H7 (cell line): ENCODE measurements around the gene PFAS. TPM values are rescaled to one million over a fixed set of nuclear protein-coding genes. Genes with fewer than 3 reads are reported as not detected.
"Not testable (repeated sequence)": the region's sequence is repeated elsewhere in the genome, so short reads cannot be mapped to it uniquely, and the experiment has no call there.

ENCODE experiments used
- DNase-seq: peaks from one replicate; pipeline ENCODE4 v3.0.0; 2012
- H3K27me3 ChIP-seq: 2 replicates; pipeline ENCODE4 v1.6.0; 2011; ENCODE audit warnings: mild to moderate bottlenecking, low read length; ENCODE audit not compliant: control insufficient read depth, insufficient read depth
- H3K36me3 ChIP-seq: replicated peaks from 2 replicates; pipeline ENCODE4 v1.5.1; 2011; ENCODE audit warnings: low read length; ENCODE audit not compliant: control insufficient read depth, insufficient read depth
- H3K4me3 ChIP-seq: 2 replicates; pipeline ENCODE4 v1.5.1; 2011; ENCODE audit warnings: low read depth, mild to moderate bottlenecking, control low read depth, low read length, moderate library complexity; ENCODE audit not compliant: insufficient read depth
- total RNA-seq: library from RNA; depleted of rRNA; stranded (reverse); fragments of >200 nt; shearing (Covaris generic); gene quantifications from 2 replicates; pipeline ENCODE4 v1.2.3, GENCODE V29; 2014

PFAS gene
- total RNA-seq, 1 experiment from 2014 or later = 122 TPM

DNA sequence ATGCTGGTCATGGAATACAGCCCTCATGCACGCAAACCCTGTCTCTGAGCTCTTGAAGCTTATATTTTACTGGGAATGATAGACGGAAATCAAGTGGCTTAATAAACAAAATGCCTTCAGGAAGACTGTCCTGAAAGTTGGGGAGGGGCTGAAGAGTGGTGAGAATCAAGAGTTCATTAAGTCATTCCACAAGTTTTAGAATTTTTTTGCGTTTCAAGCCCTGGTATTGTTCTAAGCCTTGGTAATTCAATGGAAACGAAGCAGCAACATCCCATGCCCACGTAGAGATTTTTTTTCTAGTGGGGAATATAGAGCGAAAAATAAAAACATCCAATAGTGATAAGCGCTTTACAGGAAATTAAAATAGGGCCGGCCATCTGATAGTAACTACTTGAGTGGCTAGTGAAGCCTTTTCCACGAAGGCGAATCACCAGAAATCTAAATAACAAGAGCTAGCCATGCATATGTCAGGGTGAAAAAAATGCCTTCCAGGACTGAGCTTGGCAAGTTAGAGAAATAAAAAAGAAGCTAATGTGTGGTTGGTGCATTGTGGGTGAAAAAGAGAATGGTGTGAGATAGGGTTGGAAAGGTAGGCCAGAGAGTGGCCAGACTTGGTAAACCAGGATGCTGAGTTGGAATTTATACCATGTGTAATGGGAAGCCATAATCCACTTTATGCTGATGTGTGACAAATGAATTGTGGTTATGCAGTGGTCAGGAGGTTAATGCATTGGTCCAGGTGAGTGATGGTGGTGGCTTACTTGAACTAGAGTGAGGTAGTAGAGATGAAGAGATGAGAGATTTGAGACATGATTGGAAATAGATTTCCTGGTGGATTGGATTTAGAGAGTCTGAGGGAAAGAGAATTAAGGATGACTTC lies 772 bp downstream of the PFAS start:
- H3K36me3 ChIP-seq = peaks cover 8% of the 10 kb centered on the region
- no peak for DNase-seq
- H3K4me3 ChIP-seq = peak overlapping the region; percentile 81
- no peaks in the 10 kb centered on the region for H3K27me3 ChIP-seq

DNA sequence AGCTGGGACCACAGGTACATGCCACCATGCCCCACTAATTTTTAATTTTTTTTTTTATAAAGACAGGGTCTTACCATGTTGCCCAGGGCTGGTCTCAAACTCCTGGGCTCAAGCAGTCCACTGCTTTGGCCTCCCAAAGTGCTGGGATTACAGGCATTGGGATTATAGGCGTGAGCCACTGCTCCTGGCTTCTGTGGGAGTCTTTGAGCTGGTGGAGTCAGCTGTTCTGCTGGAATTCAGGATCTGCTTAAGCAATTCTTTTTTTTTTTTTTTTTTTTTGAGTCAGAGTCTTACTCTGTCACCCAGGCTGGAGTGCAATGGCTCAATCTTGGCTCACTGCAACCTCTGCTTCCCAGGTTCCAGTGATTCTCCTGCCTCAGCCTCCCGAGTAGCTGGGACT lies 2.3 kb downstream of the PFAS start:
- H3K27me3 ChIP-seq, H3K4me3 ChIP-seq, DNase-seq: not testable (repeated sequence)
- peaks cover 22% of the 10 kb centered on the region for H3K36me3 ChIP-seq

DNA sequence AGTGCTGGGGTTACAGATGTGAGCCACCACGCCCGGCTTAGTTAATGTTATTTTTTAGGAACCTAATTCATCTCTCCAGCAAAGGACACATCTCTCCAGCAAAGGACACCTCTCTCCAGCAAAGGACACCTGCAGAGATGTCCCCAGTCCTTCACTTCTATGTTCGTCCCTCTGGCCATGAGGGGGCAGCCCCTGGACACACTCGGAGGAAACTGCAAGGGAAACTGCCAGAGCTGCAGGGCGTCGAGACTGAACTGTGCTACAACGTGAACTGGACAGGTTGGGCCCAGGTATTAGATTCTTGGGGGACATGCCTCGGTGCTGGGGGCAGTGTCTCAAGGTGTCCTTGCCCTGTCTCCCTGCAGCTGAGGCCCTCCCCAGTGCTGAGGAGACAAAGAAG lies 4.7 kb downstream of the PFAS start:
- H3K36me3 ChIP-seq = peaks cover 38% of the 10 kb centered on the region
- no peak for DNase-seq

DNA sequence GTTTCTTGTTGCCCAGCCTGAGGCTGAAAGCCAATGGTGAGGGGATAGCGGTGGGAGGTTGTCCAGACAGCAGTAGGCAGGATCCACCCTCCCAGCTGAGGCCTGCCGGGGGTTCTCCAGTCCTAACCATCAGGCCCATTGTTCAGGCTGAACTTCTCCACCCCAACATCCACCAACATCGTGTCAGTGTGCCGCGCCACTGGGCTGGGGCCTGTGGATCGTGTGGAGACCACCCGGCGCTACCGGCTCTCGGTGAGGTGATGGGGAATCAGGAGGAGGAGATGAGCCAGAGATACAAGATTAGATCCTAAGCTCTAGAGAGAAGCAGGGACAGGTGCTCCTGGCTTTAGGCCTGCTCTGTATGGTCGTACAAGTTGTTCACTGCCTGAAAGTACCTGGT lies 5.8 kb downstream of the PFAS start:
- Histone ChIP-seq H3K27me3 (no peaks in the 10 kb centered on the region), H3K36me3 (peaks cover 40% of the 10 kb centered on the region), H3K4me3 (no peak overlapping the region)
- DNase-seq = no peak

More for the DNA sequence above, 4.7 kb downstream of the PFAS start:
- no peaks in the 10 kb centered on the region for H3K27me3 ChIP-seq
- no peak overlapping the region for H3K4me3 ChIP-seq

DNA sequence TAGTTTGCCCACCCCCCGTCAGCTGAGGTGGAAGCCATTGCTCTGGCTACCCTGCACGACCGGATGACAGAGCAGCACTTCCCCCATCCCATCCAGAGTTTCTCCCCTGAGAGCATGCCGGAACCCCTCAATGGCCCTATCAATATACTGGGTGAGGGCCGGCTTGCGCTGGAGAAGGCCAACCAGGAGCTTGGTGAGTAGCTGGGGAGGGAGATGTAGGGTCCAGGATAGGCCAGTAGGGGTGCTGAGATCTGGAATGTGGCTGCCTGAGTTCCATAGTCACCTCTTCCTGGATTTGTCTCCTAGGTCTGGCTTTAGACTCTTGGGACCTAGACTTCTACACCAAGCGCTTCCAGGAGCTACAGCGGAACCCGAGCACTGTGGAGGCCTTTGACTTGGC lies 6.4 kb downstream of the PFAS start:
- DNase-seq = peak; percentile 62
- no peaks in the 10 kb centered on the region for H3K27me3 ChIP-seq
- no peak overlapping the region for H3K4me3 ChIP-seq
- peaks cover 40% of the 10 kb centered on the region for H3K36me3 ChIP-seq

DNA sequence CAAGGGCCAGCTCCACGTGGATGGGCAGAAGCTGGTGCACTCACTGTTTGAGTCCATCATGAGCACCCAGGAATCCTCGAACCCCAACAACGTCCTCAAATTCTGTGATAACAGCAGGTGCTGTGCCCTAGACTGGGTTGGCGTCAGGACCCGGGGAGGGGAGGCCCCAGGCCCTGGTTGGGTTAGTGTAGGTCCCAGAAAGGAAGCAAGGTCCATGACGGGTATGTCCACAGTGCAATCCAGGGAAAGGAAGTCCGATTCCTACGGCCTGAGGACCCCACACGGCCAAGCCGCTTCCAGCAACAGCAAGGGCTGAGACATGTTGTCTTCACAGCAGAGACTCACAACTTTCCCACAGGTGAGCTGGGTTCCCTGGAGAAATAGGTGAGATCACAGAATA lies 7.2 kb downstream of the PFAS start:
- DNase-seq = no peak
- H3K36me3 ChIP-seq = peaks cover 42% of the 10 kb centered on the region

DNA sequence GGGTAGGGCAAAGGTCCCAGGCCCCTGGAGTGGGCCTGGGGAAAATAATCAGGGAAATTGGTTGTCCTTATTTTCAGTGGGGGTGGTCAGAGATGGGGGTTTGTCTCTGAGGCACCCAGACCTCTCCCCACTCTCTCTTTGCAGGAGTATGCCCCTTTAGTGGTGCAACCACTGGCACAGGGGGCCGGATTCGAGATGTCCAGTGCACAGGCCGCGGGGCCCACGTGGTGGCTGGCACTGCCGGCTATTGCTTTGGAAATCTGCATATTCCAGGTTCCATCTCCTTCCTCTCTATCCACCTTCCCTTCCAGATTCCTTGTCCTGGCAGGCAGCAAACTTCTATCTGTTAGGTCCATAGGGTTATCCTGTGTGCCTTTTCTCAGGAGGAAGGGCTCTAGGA lies 7.6 kb downstream of the PFAS start:
- Histone ChIP-seq H3K4me3 (no peak overlapping the region), H3K27me3 (no peaks in the 10 kb centered on the region), H3K36me3 (peaks cover 44% of the 10 kb centered on the region)
- DNase-seq = no peak

More for the DNA sequence above, 7.2 kb downstream of the PFAS start:
- Histone ChIP-seq H3K27me3 (no peaks in the 10 kb centered on the region), H3K4me3 (no peak overlapping the region)

DNA sequence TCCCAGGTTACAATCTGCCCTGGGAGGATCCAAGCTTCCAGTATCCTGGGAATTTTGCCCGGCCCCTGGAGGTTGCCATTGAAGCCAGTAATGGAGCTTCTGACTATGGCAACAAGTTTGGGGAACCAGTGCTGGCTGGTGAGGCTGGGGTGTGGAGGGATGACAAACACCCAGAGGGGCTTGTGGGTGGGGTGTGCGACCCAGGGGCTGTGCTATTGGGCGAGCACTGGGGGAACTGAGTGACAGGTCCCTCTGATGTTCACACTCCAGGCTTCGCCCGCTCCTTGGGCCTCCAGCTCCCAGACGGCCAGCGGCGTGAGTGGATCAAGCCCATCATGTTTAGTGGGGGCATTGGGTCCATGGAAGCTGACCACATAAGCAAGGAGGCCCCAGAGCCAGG lies 8.7 kb downstream of the PFAS start:
- DNase-seq = no peak
- Histone ChIP-seq H3K36me3 (peaks cover 50% of the 10 kb centered on the region), H3K27me3 (no peaks in the 10 kb centered on the region), H3K4me3 (no peak overlapping the region)

DNA sequence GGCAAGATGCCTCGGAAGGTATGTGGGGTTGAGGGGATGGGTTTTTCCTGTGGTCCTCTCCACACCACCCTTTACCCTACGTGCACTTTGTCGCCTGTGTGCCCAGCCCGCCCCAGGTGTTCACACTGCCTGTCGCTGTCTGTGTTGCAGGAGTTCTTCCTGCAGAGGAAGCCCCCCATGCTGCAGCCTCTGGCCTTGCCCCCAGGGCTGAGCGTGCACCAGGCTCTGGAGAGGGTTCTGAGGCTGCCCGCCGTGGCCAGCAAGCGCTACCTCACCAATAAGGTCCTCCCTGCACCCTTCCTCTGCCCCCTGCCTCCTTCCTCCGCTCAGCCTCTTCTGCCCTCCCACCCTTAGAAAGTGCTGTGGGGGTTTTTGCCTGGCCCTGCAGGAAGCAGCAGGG lies 15.2 kb downstream of the PFAS start:
- no peak overlapping the region for H3K4me3 ChIP-seq
- DNase-seq = no peak
- no peaks in the 10 kb centered on the region for H3K27me3 ChIP-seq
- H3K36me3 ChIP-seq = peaks cover 53% of the 10 kb centered on the region

DNA sequence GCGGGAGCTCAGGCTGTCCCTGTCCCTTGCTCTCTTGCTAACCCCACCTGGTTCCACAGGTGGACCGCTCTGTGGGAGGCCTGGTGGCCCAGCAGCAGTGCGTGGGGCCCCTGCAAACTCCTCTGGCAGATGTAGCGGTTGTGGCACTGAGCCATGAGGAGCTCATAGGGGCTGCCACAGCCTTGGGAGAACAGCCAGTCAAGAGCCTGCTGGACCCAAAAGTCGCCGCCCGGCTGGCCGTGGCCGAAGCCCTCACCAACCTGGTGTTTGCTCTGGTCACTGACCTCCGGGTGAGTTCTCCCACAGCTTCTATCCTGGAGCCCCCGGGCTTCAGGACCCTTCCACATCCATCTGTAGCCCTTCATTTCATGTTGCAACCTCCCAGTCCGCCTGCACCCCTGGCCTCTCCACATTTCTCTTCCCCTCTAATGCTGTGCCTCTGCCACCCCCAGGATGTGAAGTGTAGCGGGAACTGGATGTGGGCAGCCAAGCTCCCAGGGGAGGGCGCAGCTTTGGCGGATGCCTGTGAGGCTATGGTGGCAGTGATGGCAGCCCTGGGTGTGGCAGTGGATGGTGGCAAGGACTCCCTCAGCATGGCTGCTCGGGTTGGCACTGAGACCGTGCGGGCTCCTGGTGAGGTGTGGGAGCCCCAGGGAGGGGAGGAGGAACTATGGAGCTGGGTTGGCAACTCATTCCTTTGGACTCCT lies 15.9 kb downstream of the PFAS start:
- DNase-seq = no peak
- Histone ChIP-seq H3K27me3 (no peaks in the 10 kb centered on the region), H3K4me3 (no peak overlapping the region), H3K36me3 (peaks cover 56% of the 10 kb centered on the region)

DNA sequence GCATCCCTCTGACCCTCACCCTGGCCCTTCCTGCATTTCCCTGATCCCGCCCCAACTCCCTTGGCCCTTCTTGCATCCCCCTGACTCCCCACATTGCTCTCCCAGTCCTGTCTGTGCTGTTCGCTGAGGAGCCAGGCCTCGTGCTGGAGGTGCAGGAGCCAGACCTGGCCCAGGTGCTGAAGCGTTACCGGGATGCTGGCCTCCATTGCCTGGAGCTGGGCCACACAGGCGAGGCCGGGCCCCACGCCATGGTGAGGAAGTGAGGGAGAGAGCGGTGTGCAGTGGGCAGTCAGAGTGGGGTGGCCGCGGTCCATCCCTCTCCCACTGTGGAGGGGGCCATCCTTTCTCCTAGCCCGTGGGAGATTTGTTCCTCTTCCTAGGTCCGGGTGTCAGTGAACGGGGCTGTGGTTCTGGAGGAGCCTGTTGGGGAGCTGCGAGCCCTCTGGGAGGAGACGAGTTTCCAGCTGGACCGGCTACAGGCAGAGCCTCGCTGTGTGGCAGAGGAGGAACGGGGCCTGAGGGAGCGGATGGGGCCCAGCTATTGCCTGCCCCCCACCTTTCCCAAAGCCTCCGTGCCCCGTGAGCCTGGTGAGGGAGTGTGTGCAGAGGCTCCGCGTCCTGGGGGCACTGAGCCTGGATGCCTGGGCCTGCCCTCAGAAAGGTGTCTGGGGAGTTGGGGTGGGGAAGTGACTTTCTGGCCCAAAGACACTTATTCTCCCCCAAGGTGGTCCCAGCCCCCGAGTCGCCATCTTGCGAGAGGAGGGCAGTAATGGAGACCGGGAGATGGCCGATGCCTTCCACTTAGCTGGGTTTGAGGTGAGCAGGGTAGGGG lies 17.8 kb downstream of the PFAS start:
- Histone ChIP-seq H3K4me3 (no peak overlapping the region), H3K36me3 (peaks cover 58% of the 10 kb centered on the region), H3K27me3 (no peaks in the 10 kb centered on the region)
- DNase-seq = no peak

DNA sequence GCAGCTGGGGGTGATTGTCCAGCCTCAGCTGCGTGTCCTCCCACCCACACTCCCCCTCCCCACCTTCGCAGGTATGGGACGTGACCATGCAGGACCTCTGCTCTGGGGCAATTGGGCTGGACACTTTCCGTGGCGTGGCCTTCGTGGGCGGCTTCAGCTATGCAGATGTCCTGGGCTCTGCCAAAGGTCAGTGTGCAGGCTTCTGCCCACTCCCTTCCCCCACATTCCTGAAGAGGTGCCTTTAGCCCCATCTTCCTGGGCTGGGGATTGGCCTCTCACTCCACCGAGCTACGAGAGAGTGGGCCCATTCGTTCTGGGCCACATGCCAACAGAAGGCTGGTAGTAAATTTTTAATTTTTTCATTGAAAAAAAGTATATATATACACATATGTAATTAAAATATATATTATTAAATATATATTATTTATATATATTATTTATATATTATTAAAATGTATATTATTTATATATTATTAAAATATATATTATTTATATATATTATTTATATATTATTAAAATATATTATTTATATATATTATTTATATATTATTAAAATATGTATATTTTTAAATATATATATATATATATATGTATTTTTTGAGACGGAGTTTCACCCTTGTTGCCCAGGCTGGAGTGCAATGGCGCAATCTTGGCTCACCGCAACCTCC lies 18.5 kb downstream of the PFAS start:
- Histone ChIP-seq H3K4me3 (no peak overlapping the region), H3K36me3 (peaks cover 55% of the 10 kb centered on the region)
- no peak for DNase-seq

DNA sequence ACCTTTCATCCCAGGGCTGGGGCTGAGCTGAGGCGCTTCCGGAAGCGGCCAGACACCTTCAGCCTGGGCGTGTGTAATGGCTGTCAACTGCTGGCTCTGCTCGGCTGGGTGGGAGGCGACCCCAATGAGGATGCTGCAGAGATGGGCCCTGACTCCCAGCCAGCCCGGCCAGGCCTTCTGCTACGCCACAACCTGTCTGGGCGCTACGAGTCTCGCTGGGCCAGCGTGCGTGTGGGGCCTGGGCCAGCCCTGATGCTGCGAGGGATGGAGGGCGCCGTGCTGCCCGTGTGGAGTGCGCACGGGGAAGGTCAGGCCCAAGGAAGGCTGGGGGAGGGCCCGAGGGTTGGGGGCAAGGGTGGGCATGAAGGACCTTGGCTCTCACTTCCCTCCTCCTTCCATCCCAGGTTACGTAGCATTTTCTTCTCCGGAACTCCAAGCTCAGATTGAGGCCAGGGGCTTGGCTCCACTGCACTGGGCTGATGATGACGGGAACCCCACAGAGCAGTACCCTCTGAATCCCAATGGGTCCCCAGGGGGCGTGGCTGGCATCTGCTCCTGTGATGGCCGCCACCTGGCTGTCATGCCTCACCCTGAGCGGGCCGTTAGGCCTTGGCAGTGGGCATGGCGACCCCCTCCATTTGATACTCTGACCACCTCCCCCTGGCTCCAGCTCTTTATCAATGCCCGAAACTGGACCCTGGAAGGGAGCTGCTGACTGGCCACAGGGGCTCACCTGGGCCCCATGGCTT lies 19.6 kb downstream of the PFAS start:
- no peak overlapping the region for H3K4me3 ChIP-seq
- H3K27me3 ChIP-seq = no peaks in the 10 kb centered on the region
- no peak for DNase-seq
- H3K36me3 ChIP-seq = peaks cover 44% of the 10 kb centered on the region

More for the DNA sequence above, 18.5 kb downstream of the PFAS start:
- H3K27me3 ChIP-seq = no peaks in the 10 kb centered on the region
